CD4-positive, alpha-beta T cell treated with Interleukin-6 for 4 hours (primary cell): ENCODE measurements around the gene C4orf17.

ENCODE experiments used
- DNase-seq: peaks from one replicate; pipeline ENCODE4 v3.0.0-alpha.2; 2020; ENCODE audit warnings: mixed read lengths

Gene C4orf17

DNA sequence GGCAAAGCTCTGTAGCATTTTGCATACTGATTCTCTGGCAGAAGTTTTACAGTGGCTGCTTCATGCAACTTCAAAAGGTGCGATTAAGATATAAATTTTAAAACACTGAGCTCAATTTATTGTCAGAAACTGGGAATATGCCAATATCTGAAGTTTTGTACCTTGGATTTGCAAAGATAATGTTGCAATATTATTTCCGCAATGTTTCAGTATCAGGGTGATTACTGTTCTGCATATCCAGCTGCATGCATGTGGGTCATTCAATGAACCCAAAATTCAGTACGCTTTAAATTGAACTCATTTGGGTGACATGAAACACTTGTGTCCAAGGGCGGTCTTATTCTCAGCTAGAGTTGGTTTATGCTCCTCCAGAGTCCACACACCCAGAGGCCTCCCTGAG lies 26.9 kb downstream of the C4orf17 start:
- DNase-seq: no peak

DNA sequence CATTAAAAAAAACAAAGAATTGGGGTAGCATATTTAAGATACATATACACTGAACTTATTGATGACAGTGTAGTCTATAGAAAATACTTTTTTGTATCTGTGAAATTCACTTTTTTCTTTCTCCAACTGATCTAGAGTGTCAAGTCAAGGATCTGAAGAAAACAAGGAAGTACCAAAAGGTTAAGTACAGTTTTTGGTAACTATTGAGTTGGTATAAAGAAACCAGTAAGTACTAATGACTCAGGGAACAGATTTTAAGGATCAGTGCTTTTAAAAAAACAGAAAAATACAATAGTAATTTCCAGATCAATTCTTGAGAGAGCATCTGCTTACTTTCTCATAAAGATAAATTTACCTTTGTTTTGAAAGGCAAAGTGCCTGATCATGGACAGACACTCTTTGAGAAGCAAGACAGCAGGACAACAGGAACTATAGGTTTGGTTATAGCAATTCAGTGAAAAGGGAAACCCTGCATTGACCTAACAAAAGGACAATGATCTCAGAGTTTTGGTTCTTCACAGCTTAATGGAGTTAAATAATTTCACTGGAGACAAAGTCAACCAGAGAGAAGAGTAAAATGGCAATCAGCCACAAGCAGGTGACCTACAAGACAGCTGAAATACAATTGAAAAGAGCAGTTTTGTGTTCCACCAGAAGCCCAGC lies 29.6 kb downstream of the C4orf17 start:
- no peak for DNase-seq

DNA sequence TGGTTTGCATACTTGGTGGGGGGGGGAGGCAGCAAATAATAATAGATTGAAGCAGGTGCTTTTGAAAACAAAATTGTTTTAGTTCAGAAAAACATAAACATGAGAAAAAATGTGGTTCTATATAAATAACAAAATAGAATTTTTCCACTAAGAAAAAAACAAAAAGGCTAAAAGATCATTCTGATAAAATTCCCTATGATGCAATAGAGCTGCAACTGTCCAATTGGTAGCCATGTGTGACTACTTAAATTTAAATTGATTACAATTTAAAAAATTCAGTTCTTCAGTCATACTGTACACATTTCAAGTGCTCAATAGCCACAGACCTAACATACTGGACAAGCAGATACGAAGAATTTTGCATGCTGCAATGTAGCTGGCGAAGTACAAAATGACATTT lies 42.1 kb downstream of the C4orf17 start:
- no peak for DNase-seq

DNA sequence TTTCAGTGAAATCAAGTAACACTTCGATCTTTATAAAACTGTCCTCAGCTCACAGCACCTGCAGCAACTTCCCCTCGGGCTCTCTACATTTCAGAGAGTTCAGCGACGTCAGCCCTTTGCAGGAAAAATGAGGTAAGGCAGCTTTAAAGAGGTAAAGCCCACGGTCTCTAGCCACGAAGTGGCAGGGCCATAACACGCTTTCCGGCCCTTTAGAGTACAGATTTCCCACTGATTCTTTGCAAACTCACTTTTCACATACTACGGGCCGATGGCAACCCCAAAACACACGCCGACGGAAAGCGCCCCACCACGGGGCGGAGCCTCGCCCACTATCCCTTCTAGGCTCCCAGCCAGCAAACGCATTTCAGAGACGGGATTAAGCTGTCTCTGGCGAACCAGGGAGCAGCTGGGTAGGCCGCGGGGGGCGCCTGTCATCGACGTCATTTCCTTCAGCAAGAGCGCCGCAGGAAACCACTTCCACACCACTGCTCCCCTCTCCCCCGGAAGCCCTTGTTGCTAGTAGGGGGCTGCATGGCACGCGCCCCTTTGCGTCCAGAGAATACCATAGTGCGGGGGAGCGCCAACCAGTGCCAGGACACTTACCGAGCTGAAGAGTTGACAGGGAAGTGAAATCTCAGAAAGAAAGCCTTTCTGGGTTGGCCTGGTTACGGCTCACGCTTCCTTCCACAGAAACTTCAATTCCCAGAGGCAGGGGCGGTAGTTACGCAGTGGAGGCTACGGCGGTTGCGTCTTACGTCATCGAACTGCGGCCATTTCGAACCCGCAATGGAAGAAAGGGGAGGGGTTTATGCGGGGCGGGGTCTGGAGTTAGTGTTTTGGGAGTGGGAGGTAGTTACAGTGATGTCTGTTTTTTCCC lies 52.7 kb downstream of the C4orf17 start, which contains the start of gene TRMT10A:
Gene TRMT10A (minus strand): TSS at position 730 of the 877 bp plus-strand sequence. CDS start 4,701 bp downstream, outside the sequence.
- peak; percentile 96 for DNase-seq

DNA sequence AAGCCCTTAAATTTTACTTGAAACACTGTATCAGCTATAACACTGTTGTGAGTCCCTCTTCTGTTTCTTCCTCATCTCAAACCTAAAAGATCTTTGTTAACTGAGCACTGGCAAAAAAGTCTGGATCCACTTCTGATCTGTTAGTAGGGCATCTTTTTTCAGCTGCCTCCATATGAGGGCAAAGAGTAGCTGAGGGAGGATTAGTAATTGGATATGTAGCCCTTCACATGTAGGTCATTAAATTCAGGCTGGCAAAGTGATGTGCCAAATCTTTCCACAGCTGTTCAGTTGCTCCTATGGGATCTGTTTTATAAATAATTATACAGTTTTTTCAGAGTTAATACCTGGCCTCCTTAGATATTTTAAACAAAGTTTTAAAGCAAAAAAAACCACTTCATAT lies 54.1 kb downstream of the C4orf17 start:
- no peak for DNase-seq

GRCh38 chr4:99571883-99572282 lies 61.1 kb downstream of the C4orf17 start:
- DNase-seq: no peak

DNA sequence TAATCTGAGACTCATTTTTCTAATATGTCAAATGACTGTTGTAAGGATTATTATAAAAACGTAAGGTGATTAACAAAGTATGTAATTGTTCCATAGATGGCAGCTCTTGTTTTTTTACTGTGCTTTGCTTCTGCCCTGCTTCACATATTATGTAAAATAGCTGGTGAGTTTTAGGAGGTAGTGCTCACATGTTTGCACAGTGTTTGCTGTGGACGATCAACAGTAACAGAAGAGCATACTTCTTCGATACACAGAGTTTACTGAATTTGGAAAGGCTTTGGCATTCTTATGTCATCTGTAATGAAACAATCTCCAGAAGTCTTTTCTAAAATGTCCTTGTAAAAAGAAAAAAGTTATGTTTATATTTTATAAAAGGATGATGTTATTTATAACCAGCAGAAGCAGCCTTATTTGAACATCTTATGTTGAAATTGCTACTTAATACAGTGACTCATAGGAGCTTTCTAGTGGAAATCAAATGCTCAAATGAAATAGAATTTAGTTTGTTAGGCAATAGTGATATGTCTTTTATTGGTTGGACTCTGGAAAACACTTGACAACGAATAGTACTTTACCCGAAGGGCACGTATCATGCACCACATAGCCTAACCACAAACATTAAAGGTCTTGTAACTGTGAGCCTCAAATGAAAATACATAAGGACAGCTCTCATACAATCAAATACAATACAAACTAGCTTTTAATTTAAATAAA lies 61.9 kb downstream of the C4orf17 start:
- no peak for DNase-seq

DNA sequence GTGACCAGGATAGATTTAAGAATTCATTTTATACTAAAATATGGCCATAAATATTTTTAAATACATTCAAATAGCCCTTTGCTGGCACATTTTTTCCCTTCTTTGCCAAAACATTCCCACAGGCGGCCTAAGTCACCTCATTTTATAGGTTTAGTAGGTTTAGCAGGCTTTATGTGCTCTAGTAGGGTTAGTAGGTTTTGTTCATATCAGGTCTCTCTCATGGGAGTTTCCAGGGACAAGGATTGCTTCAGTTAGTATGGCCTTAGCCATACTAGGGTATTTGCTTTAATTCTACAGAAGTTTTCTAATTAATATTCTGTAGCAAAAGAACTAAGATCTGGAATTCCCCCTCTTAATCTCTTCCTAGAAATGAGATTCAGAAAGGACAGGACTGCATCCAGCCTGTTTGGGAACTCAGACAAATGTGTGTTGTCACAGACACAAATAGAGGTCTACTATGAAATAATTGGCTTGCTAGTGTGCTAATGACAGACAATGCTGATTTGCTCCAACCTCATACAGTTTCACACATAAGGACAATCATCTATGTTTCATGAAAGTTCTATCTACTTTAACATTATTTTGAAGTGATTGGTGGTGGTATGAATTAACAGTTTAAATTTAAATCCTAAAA lies 63.0 kb downstream of the C4orf17 start:
- DNase-seq: no peak

- no peak for DNase-seq
These were observed 63.9 kb downstream of the C4orf17 start, which contains the start of gene MTTP for GRCh38 chr4:99574530-99575324. TSS of gene MTTP (plus strand) at chr4:99574824. CDS start at chr4:99574910, 86 bp downstream.

GRCh38 chr4:99578714-99579113 lies 67.9 kb downstream of the C4orf17 start:
- DNase-seq: no peak

GRCh38 chr4:99585516-99585915 lies 74.7 kb downstream of the C4orf17 start:
- DNase-seq: no peak

DNA sequence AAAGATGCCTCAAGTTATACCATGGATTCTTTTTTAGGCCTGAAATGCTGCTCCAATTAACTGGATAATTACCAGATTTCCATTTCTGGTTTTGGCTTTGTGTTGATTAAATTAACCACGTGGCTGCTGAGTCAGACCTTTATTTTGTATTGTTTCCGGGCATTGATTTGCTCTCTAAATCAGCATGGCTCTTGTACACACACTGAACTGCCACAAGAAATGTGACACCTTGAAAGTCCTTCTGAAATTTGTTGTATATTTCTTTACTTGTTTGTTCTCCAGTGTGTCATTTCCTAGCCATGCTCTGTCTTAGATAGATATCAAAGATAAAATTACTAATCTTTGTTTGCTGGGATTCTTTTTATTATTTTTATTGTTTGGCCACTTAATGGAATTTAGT lies 75.5 kb downstream of the C4orf17 start:
- DNase-seq: no peak

- no peak for DNase-seq
These were observed 76.0 kb downstream of the C4orf17 start for GRCh38 chr4:99586797-99587196.

GRCh38 chr4:99587309-99587708 lies 76.5 kb downstream of the C4orf17 start:
- DNase-seq: no peak

- no peak for DNase-seq
These were observed 77.0 kb downstream of the C4orf17 start for GRCh38 chr4:99587803-99588202.

DNA sequence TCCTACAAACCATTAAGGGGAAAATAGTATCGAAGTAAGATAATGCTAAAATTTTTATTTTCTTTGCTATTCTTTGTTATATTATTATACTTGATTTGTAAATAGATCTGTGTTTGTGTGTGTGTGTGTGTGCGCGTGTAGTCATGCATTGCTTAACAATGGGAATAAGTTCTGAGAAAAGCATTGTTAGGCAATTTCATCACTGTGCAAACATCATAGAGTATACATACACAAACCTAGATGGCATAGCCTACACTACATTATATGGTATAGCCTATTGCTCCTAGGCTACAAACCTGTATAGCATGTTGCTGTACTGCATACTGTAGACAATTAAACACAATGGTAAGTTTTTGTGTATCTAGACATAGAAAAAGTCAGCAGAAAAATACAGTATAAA lies 80.9 kb downstream of the C4orf17 start:
- DNase-seq: no peak
